GM21360 (cell line): ENCODE data around the gene ZAP70.
A peak's percentile ranks its signal among the peaks of the same experiment; 100 is the strongest.
"Not testable (repeated sequence)": the region's sequence is repeated elsewhere in the genome, so short reads cannot be mapped to it uniquely, and the experiment has no call there.

Experiments
- ATAC-seq: cut with Tn5 transposase; IDR thresholded peaks from one replicate; pipeline ENCODE4 v1.9.1; 2021; ENCODE audit warnings: mild to moderate bottlenecking, moderate library complexity; ENCODE audit not compliant: unreplicated experiment

ZAP70 gene

GRCh38 chr2:97697252-97698235 is 15.8 kb upstream of the ZAP70 start:
- peak; percentile 66 for ATAC-seq

DNA sequence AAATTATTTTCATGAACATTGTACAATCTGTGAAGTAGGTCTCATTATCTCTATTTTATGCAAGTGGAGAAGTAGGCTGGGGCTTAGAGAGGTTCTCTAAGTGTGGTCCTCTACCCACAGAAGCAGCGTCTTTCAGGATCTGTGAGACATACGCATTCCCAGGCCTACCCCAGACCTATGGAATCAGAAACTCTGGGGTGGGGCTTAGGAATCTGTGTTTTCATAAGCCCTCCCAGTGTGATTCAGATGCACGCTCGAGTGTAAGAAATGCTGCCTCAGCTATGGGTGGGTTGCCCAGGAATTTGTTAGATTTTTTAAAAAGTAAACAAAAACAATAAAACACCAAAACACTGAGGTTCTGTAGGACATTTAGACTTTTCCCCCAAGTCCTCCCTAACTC is 14.8 kb upstream of the ZAP70 start:
- ATAC-seq, result no peak

DNA sequence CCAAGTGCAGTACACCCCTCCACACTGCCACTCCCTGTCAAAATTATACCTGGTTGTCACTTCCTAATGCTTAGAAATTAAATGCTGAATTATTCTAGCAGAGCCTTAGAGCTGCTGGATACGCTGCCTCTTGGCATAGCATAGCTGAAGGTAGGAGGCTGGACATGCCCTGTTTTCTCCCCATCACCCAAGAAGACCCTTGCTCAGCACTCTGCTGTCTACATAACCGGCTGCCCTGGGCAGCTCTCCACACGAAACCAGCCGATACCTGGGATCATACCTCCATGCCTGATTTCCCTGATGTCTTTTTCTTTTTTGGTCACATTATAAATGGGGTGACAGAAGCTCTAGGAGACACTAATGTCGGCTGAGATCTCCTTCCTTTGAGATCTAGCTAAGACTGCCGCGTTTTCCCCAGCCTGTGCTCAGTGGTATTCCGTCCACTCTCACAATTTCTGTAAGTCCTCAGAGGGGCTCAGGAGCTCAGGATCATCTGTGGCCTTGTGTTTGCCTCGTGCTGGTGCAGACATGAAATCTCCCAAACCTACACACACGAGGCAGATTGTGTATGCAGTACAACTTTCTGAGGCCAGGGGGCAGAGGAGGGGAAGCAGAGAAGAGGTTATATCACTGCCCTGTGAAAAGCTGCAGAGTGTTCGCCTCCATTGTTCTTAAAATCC is 13.5 kb upstream of the ZAP70 start:
- ATAC-seq, result no peak

DNA sequence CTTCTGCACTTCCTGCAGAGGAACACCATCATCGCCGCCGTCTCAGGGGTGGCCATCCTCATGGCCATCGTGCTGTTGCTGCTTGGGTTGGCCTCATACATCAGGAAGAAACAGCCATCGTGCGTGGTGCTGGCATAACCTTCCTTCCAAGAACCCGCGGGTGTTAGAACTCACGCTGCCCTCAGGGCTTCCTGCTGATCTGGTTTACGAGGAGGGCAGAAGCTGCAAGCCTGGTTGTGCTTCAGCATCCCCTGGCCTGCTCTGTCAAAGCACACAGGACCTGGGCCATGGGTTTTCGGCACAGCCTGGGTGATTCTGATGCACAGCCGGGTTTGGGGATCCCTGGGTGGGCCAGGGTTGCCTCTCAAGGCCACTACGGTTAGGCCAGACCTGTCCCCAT is 12.2 kb upstream of the ZAP70 start:
- ATAC-seq, result no peak

- no peak for ATAC-seq
Observed at GRCh38 chr2:97701851-97702465, 11.4 kb upstream of the ZAP70 start.

DNA sequence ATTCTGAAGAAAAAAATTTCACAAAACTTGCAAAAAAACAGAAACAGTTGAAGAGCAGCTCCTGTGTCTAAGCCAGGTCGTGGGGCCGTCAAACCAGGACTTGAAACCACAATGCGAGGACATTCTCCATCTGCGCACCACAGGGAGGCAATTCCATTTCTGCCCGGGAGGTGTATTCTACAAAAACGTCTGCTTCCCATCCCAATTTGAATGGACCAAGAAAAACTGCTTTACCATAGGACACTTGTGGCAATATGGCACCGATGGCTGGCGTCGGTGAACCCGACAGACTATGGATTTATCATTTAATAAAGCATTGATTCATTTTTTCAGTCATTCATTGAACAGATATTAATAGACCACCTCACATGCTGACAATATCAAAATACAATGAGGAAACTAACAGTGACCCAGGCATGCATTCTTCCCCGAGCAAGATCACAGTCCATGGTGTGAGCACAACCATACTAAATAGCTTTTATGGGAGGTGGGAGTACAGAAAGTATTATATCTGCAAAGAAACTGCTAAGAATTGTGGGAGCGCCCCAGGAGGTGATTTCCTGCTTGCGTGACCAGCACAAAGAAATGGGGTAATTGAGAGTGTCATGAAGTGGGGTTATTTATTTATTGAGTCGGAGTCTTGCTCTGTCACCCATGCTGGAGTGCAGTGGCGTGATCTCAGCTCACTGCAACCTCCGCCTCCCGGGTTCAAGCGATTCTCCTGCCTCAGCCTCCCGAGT is 10.5 kb upstream of the ZAP70 start:
- no peak for ATAC-seq

GRCh38 chr2:97703741-97704140 is 9.6 kb upstream of the ZAP70 start:
- no peak for ATAC-seq

DNA sequence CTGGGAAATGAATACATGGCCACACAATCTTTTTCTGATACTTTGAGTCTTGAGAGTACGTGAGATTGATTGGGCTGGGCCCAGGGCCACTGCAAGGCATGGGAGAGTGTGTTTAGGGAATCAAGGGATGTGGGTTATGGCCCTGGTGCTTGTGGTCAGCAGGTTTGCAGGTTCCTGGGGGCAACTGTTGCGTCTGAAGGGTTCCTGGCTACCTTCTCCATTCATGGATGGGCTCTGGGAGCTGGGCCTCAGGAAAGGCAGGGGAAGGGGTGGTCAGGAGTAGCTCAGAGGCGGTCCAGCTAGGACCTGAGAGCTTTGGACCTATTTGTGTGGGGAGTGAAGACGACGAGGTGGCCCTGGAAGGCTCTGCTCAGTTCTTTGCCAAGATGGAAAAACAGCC is 8.4 kb upstream of the ZAP70 start:
- no peak for ATAC-seq

GRCh38 chr2:97706112-97706511 is 7.3 kb upstream of the ZAP70 start:
- no peak for ATAC-seq

- ATAC-seq, result no peak
Observed at GRCh38 chr2:97706708-97707345, 6.5 kb upstream of the ZAP70 start.

DNA sequence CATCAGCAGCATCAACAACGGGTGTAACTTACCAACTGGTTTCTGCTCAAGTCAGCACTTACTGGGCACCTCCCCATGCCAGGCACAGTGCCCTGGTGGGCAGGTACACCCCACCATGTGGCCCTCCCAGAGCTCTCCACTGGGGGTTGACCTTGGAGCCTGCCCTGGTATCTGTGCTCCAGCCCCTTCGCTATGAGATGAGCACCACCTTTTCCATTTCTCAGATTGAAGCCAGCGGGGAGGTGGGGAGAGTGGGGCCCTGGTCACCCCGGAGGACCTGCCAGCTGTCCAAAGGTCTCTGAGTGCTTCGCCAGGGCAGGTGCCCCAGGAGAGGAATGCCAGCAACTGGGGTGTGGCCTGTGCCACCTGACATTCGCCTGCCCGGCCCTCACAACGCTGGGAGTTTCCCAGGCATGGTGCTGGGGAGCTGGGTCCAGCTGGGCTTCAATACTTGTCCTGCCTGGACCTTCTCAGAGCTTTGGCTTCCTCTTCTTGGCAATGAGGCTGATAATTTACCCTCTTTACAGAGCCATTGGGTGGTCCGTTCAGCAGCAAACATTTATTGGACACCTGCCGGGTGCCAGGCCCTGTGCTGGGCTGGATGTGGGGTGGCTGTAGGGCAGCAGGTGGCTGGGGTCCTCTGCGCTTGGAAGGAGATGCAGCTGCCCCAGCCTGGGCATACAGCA is 5.9 kb upstream of the ZAP70 start:
- no peak for ATAC-seq

DNA sequence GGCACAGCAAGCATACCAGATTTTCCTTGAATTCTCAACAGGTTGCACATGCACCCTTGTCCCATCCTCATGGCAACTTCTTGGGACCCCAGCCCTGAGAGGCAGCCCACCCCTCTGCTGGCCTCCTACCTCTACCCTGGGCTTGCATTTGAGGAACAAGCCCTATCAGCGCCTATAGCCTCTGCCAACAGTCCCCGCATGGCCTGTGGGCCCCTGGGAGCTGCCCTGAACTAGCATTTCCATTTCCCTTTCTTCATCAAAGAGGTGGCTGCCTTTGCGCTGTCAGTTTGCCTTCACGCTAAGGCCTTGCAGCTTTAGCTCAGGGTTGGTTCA is 5.4 kb upstream of the ZAP70 start:
- no peak for ATAC-seq

GRCh38 chr2:97708608-97709007 is 4.8 kb upstream of the ZAP70 start:
- ATAC-seq, result no peak

- ATAC-seq, result no peak
Observed at GRCh38 chr2:97711394-97711711, 2.0 kb upstream of the ZAP70 start.

- not testable (repeated sequence) for ATAC-seq
Observed at GRCh38 chr2:97712175-97712574, 1.2 kb upstream of the ZAP70 start.

DNA sequence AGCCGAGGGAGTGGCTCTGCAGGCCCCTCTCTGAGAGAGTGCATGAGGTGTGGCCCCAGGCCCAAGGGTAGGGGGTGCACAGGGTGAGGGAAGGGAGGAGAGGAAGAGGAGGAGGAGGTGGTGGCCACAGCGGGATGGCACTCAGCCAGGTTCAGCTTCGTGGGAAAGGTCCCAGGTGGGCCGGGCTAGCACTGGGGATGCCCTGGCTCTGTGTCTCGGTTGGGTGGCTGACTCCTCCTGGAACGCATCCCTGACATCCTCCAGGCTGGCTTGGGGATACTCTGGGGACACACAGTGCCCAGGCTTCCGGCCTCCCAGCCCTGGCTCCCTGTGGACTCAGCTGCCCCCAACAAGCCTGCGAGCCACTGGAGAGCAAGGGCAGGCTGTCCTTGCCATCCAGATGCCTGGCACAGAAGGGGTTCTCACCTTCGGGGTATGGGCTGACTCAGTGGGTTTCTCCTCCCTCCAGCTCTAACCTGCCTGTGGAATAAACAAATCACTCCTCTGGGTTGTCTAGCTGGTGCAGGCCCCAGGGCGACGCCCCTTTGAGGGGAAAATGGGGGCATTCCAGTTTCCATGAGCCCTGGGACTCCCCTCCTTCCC is 582 bp upstream of the ZAP70 start:
- ATAC-seq, result no peak

DNA sequence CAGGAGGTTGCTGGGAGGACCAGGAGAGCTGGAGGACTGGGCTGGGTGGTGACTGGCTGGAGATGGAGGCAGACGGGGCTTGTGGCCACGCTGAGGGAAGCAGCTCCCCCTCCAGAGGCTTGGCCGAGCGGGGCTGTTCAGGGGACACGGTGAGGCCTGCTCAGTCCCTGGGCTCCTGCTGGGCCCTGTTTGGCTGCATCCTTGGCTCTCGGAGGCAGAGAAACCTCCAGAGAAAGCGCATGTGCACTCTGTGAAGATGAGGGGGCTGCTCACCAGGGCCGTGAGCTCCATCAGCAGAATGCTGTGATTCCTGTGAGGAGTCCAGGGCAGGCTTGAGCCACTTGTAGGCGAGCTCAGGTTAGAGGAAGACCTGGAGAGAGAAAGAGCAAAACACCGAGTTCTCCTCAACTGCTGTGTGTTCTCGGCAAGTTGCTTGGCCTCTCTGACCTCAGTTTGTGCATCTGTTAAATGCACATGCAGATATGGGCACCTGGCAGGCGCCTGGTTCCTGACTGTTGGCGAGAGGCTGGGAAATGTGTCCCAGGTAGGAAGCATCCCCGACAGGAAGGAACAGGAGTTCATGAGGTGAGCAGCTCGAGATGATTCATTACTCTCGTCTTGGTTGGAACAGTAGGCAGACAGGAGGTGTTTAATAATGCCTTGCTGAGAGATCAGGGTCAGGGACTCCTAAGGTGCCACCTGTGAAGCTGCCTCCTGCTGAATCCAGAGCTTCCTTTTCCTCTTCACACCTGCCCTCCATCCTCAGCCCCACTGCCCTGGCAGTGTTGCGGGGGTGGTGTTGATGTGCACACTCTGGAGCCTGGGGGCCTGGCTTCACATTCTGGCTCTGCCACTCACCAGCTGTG is 941 bp downstream of the ZAP70 start:
- no peak for ATAC-seq

GRCh38 chr2:97714950-97715652 is 1.7 kb downstream of the ZAP70 start:
- no peak for ATAC-seq
